HepG2 (cell line): ENCODE data around the gene ZNF383. TPM values are rescaled to one million over a fixed set of nuclear protein-coding genes. Genes with fewer than 3 reads are reported as not detected.
A peak's percentile ranks its signal among the peaks of the same experiment; 100 is the strongest.

Source experiments
- FOSL2 ChIP-seq: sonication (generic); formaldehyde crosslinking; IDR thresholded peaks from 2 replicates; pipeline ENCODE4 v1.4.0; 2020; ENCODE audit warnings: missing genetic modification reagents
- HDAC6 ChIP-seq: fragments of 200-600 bp; sonication (generic); IDR thresholded peaks from 2 replicates; pipeline ENCODE4 v1.7.0; 2017; ENCODE audit warnings: mild to moderate bottlenecking, antibody characterized with exemption, low read length, low read depth
- JARID2 ChIP-seq: sonication (generic); formaldehyde crosslinking; IDR thresholded peaks from 2 replicates; pipeline ENCODE4 v1.8.1; 2023; ENCODE audit warnings: missing genetic modification reagents, inconsistent platforms; ENCODE audit not compliant: insufficient replicate concordance
- MEIS1 ChIP-seq: sonication (generic); formaldehyde crosslinking; IDR thresholded peaks from 2 replicates; pipeline ENCODE4 v1.9.0; 2021; ENCODE audit warnings: mild to moderate bottlenecking, missing genetic modification reagents, moderate library complexity, borderline replicate concordance
- MYC ChIP-seq: sonication (generic); formaldehyde crosslinking; IDR thresholded peaks from 2 replicates; pipeline ENCODE4 v1.9.0; 2021; ENCODE audit warnings: missing genetic modification reagents, borderline replicate concordance
- NR2F2 ChIP-seq: IDR thresholded peaks from 2 replicates; pipeline ENCODE4 v1.6.1; 2012; ENCODE audit warnings: low read depth, inconsistent platforms, borderline replicate concordance
- POLR2G ChIP-seq: fragments of 200-400 bp; formaldehyde crosslinking; IDR thresholded peaks from 2 replicates; pipeline ENCODE4 v1.6.1; 2018; ENCODE audit warnings: mild to moderate bottlenecking, low read depth, low read length, moderate library complexity
- SAP130 ChIP-seq: IDR thresholded peaks from 2 replicates; pipeline ENCODE4 v1.6.1; 2016; ENCODE audit warnings: low read depth
- SMARCE1 ChIP-seq: fragments of 450-650 bp; IDR thresholded peaks from 2 replicates; pipeline ENCODE4 v1.6.1; 2017; ENCODE audit warnings: borderline replicate concordance
- U2AF1 ChIP-seq: fragments of 200-400 bp; formaldehyde crosslinking; optimal IDR thresholded peaks from 2 replicates; pipeline ENCODE3; 2017; ENCODE audit warnings: mild to moderate bottlenecking, low read depth, low read length
- ZFP41 ChIP-seq: sonication (generic); formaldehyde crosslinking; IDR thresholded peaks from 2 replicates; pipeline ENCODE4 v1.4.0; 2020; ENCODE audit warnings: mild to moderate bottlenecking, missing genetic modification reagents, borderline replicate concordance
- ZNF335 ChIP-seq: sonication (generic); formaldehyde crosslinking; IDR thresholded peaks from 2 replicates; pipeline ENCODE4 v1.4.0; 2020; ENCODE audit warnings: missing genetic modification reagents
- ZNF441 ChIP-seq: sonication (generic); formaldehyde crosslinking; IDR thresholded peaks from 2 replicates; pipeline ENCODE4 v1.7.0; 2021; ENCODE audit warnings: missing genetic modification reagents, borderline replicate concordance
- ZNF564 ChIP-seq: sonication (generic); formaldehyde crosslinking; IDR thresholded peaks from 2 replicates; pipeline ENCODE4 v1.8.1; 2023; ENCODE audit warnings: mild to moderate bottlenecking, missing genetic modification reagents
- ZNF598 ChIP-seq: sonication (generic); formaldehyde crosslinking; IDR thresholded peaks from 2 replicates; pipeline ENCODE4 v1.5.1; 2020; ENCODE audit warnings: mild to moderate bottlenecking, missing genetic modification reagents, borderline replicate concordance
- ZNF652 ChIP-seq: IDR thresholded peaks from 2 replicates; pipeline ENCODE4 v1.6.1; 2016; ENCODE audit warnings: low read depth, borderline replicate concordance
- polyA plus RNA-seq, 8 experiments: library from polyadenylated mRNA; depleted of rRNA in 3 of 8; stranded (reverse) in 7 of 8; unstranded in 1 of 8; fragments of >200 nt; fragmentation: Illumina TruSeq in 4 of 8; extraction: Trizol in 4 of 8; gene quantifications; 2 replicates each; pipeline versions ENCODE4 v1.2.1 to v1.2.3, GENCODE V29; 2011 to 2016; ENCODE audit warnings: low read depth in 4 of 8, missing spikeins in 1 of 8, mixed read lengths in 1 of 8; ENCODE audit not compliant: insufficient read depth in 1 of 8
- total RNA-seq, 5 experiments: library from RNA; depleted of rRNA; stranded (reverse); fragments of >200 nt; fragmentation: Illumina TruSeq; extraction: Trizol; gene quantifications; 2 replicates each; pipeline ENCODE4 v1.2.3, GENCODE V29; 2016; ENCODE audit warnings: low read depth in 1 of 5
- TF ChIP-seq, protein P1 (sequence below): sonication (generic); formaldehyde crosslinking; IDR thresholded peaks from 2 replicates; pipeline ENCODE4 v1.5.1; 2020; ENCODE audit warnings: mild to moderate bottlenecking, moderate library complexity, missing genetic modification reagents
- TF ChIP-seq, protein P2 (sequence below): sonication (generic); formaldehyde crosslinking; IDR thresholded peaks from 2 replicates; pipeline ENCODE4 v1.4.0; 2020; ENCODE audit warnings: mild to moderate bottlenecking, missing genetic modification reagents
- TF ChIP-seq, protein P3 (sequence below): sonication (generic); formaldehyde crosslinking; IDR thresholded peaks from 2 replicates; pipeline ENCODE4 v1.4.0; 2020; ENCODE audit warnings: missing genetic modification reagents, borderline replicate concordance
- TF ChIP-seq, protein P4 (sequence below): IDR thresholded peaks from 2 replicates; pipeline ENCODE4 v1.6.1; 2016; ENCODE audit warnings: missing compliant biosample characterization, missing genetic modification reagents, borderline replicate concordance
- TF ChIP-seq, protein P5 (sequence below): sonication (generic); formaldehyde crosslinking; IDR thresholded peaks from 2 replicates; pipeline ENCODE4 v1.9.0; 2022; ENCODE audit warnings: missing genetic modification reagents, mild to moderate bottlenecking, borderline replicate concordance

The ZNF383 gene
- total and polyA plus RNA-seq, 2 of the 13 experiments (the other 11 are each of a cell fraction or from before 2014, with no cell fraction given) = 2.6 to 4.1 TPM

DNA sequence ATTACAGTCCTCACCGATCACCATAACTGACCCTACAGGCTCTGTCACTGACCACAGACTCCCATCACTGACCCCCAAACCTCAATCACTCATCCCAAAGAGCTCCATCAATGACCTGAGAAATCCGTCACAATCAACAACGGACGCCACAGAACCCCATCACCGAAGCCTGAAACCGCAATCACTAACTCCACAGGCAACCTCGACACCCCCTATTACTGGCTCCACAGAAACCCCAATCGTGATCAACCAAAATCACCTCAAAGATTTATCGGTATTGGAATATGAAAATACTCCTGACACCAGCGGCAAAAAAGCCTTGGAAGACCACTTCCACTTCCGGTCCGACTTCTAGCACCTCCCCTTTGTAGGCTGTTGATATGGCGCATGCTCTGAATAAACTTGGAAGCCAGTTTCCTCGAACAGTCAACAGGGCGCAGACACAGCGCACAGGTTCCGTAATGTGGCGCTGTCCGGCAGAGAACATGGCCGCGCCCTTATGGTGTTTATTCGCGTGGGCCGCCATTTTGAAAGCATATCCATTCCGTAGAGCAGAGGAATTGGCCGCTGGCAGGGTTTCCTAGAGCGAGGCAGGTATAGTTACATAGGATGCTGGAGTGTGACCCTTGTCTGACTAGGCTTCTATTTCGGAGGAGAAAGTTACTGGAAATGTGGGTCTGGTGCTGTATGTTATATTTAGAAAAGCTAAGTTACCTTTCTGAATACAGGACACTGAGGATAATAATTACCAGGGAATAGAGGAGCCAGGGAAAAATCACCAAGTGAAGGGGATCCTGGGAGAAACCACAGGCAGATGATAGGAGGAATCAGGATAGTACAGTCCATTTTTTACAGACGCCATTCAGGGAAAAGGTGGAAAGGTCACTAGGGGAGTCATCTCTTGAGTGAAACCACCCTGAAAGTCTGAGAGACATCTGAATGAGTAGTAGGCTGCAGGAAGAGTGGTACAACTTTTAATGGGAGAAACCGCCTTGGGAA is 45.3 kb upstream of the ZNF383 start, which contains the start of gene ZNF585A (continued):
- TF ChIP-seq, protein P1, sequence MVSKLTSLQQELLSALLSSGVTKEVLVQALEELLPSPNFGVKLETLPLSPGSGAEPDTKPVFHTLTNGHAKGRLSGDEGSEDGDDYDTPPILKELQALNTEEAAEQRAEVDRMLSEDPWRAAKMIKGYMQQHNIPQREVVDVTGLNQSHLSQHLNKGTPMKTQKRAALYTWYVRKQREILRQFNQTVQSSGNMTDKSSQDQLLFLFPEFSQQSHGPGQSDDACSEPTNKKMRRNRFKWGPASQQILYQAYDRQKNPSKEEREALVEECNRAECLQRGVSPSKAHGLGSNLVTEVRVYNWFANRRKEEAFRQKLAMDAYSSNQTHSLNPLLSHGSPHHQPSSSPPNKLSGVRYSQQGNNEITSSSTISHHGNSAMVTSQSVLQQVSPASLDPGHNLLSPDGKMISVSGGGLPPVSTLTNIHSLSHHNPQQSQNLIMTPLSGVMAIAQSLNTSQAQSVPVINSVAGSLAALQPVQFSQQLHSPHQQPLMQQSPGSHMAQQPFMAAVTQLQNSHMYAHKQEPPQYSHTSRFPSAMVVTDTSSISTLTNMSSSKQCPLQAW (CRISPR knock-in tag) = 0 out of 2 replicates have a peak, but pooled peaks have one; percentile 34
- TF ChIP-seq, protein P2, sequence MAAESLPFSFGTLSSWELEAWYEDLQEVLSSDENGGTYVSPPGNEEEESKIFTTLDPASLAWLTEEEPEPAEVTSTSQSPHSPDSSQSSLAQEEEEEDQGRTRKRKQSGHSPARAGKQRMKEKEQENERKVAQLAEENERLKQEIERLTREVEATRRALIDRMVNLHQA (CRISPR knock-in tag) = no peak
- TF ChIP-seq MEIS1 (CRISPR knock-in tag) = no peak
- 0 out of 2 replicates have a peak, but pooled peaks have one; percentile 39 for TF ChIP-seq ZNF441 (CRISPR knock-in tag)
- no peak for TF ChIP-seq ZNF598 (CRISPR knock-in tag)
- TF ChIP-seq ZNF652 (CRISPR knock-in tag) = no peak
- no peak for TF ChIP-seq SMARCE1
- TF ChIP-seq ZNF564 (CRISPR knock-in tag) = no peak
- TF ChIP-seq, protein P3, sequence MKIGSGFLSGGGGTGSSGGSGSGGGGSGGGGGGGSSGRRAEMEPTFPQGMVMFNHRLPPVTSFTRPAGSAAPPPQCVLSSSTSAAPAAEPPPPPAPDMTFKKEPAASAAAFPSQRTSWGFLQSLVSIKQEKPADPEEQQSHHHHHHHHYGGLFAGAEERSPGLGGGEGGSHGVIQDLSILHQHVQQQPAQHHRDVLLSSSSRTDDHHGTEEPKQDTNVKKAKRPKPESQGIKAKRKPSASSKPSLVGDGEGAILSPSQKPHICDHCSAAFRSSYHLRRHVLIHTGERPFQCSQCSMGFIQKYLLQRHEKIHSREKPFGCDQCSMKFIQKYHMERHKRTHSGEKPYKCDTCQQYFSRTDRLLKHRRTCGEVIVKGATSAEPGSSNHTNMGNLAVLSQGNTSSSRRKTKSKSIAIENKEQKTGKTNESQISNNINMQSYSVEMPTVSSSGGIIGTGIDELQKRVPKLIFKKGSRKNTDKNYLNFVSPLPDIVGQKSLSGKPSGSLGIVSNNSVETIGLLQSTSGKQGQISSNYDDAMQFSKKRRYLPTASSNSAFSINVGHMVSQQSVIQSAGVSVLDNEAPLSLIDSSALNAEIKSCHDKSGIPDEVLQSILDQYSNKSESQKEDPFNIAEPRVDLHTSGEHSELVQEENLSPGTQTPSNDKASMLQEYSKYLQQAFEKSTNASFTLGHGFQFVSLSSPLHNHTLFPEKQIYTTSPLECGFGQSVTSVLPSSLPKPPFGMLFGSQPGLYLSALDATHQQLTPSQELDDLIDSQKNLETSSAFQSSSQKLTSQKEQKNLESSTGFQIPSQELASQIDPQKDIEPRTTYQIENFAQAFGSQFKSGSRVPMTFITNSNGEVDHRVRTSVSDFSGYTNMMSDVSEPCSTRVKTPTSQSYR (CRISPR knock-in tag) = no peak
- TF ChIP-seq SAP130 = peak; percentile 92
- TF ChIP-seq ZNF335 (CRISPR knock-in tag) = peak; percentile 98
- TF ChIP-seq, protein P4, sequence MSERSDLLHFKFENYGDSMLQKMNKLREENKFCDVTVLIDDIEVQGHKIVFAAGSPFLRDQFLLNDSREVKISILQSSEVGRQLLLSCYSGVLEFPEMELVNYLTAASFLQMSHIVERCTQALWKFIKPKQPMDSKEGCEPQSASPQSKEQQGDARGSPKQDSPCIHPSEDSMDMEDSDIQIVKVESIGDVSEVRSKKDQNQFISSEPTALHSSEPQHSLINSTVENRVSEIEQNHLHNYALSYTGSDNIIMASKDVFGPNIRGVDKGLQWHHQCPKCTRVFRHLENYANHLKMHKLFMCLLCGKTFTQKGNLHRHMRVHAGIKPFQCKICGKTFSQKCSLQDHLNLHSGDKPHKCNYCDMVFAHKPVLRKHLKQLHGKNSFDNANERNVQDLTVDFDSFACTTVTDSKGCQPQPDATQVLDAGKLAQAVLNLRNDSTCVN (CRISPR knock-in tag) = no peak
- TF ChIP-seq, protein P5, sequence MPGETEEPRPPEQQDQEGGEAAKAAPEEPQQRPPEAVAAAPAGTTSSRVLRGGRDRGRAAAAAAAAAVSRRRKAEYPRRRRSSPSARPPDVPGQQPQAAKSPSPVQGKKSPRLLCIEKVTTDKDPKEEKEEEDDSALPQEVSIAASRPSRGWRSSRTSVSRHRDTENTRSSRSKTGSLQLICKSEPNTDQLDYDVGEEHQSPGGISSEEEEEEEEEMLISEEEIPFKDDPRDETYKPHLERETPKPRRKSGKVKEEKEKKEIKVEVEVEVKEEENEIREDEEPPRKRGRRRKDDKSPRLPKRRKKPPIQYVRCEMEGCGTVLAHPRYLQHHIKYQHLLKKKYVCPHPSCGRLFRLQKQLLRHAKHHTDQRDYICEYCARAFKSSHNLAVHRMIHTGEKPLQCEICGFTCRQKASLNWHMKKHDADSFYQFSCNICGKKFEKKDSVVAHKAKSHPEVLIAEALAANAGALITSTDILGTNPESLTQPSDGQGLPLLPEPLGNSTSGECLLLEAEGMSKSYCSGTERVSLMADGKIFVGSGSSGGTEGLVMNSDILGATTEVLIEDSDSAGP (CRISPR knock-in tag) = peak; percentile 42; the same call in 1 of the 2 replicates
- peak; percentile 49; the same call in 1 of the 2 replicates for TF ChIP-seq MYC (CRISPR knock-in tag)
- no peak for TF ChIP-seq JARID2 (CRISPR knock-in tag)
- no peak; the same call in 1 of the 2 replicates for TF ChIP-seq NR2F2
- no peak for TF ChIP-seq ZFP41
- peak; percentile 37 for TF ChIP-seq FOSL2 (CRISPR knock-in tag)
- no peak for TF ChIP-seq HDAC6
- no peak for TF ChIP-seq U2AF1
- TF ChIP-seq POLR2G = peak; percentile 69
